NCI-H226 (cell line): ENCODE results near the gene INPP5B.
"Not testable (repeated sequence)": the region's sequence is repeated elsewhere in the genome, so short reads cannot be mapped to it uniquely, and the experiment has no call there.

Experiments
- DNase-seq: peaks from one replicate; pipeline ENCODE4 v3.0.0-alpha.2; 2015

The INPP5B gene

DNA sequence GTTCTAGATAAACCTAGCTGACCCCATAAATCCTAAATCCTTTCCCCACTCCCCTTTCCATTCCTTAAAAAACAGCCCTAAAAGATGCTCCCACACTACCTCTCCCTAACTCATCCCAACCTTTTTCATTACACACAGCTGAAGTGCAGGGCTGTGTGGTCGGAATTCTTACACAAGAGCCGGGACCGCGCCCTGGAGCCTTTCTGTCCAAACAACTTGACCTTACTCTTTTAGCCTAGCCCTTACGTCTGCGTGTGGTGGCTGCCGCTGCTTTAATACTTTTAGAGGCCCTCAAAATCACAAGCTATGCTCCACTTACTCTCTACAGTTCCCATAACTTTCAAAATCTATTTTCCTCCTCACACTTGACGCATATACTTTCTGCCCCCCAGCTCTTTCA lies 36.0 kb downstream of the INPP5B start:
- DNase-seq: not testable (repeated sequence)

DNA sequence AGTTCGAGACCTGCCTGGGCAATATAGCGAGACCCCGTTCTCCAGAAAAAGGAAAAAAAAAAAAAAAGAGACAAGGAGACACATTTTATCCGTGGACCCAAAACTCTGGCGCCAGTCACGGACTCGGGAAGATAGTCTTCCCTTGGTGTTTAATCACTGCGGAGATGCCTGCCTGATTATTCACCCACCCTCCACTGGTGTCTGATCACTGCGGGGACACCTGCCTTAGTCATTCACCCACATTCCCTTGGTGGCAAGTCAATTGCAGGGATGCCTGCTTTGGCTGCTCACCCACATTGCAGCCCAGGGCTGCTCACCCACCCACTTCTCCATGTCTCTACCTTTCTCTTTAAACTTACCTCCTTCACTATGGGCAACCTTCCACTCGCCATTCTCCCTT lies 38.3 kb downstream of the INPP5B start:
- DNase-seq: not testable (repeated sequence)

DNA sequence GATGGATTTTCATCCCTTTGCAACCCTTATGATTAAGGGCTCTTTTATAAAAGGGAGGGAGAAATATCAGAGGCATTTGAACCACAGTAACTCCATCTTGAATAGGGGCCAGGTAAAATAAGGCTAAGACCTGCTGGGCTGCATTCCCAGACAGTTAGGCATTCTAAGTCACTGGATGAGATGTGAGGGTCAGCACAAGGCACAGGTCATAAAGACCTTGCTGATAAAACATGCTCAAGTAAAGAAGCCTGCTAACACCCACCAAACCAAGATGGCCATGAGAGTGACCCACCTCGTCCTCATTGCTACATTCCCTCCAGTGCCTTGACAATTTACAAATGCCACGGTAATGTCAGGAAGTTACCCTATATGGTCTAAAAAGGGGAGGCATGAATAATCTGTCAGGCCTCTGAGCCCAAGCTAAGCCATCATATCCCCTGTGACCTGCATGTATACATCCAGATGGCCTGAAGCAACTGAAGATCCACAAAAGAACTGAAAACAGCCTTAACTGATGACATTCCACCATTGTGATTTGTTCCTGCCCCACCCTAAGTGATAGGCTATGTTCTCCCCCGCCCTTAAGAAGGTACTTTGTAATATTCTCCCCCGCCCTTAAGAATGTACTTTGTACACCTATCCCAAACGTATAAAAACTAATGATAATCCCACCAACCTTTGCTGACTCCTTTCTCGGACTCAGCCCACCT lies 39.3 kb downstream of the INPP5B start:
- DNase-seq: not testable (repeated sequence)

DNA sequence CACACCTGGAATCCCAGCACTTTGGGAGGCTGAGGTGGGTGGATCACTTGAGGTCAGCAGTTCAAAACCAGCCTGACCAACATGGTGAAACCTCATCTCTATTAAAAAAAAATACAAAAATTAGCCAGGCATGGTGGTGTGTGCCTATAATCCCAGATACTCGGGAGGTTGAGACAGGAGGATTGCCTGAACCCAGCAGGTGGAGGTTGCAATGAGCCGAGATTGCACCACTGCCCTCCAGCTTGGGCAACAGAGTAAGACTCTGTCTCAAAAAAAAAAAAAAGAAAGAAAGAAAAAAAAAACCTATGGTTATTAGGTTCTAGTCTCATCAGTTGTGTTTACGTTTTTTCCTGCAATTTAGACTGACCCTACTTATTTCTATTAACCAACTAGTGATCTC lies 40.3 kb downstream of the INPP5B start:
- not testable (repeated sequence) for DNase-seq

DNA sequence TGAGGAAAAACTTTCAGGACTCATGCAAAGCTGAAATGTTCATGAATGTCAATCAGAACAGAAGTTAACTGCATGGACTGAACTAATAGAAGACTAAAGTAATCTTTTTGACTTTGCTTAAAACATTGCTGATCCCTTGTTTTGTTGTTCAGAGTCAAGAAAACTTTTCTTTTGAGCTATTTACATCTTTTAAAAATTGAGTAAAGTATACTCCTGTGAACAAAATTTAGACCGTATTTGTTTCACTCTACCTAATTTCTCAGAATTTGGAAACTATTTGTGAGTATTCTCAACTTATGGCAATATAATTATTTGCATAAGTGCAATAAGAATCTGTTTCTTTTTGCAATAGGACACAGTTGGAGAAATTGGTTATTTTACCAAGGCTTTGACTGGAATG lies 41.1 kb downstream of the INPP5B start:
- DNase-seq: no peak

DNA sequence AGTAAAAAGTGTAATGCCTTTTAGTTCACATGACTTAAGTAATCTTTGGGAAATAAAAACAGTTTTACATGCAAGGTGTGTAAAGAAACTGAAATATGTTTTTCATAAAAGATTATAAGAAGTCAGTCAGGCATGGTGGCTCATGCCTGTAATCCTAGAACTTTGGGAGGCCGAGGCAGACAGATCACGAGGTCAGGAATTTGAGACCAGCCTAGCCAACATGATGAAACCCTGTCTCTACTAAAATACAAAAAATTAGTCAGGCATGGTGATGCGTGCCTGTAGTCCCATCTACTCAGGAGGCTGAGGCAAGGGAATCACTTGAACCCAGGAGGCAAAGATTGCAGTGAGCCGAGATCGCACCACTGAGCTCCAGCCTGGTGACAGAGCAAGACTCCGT lies 42.9 kb downstream of the INPP5B start:
- DNase-seq: not testable (repeated sequence)

DNA sequence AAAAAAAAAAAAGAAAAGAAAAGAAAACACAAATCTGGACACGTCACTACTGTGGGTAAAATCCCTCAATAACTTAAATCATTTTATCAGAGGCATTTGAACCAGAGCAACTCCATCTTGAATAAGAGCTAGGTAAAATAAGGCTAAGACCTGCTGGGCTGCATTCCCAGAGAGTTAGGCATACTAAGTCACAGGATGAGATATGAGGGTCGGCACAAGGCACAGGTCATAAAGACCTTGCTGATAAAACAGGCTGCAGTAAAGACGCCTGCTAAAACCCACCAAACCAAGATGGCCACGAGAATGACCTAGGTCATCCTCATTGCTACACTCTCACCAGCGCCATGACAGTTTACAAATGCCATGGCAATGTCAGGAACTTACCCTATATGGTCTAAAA lies 43.9 kb downstream of the INPP5B start:
- no peak for DNase-seq

DNA sequence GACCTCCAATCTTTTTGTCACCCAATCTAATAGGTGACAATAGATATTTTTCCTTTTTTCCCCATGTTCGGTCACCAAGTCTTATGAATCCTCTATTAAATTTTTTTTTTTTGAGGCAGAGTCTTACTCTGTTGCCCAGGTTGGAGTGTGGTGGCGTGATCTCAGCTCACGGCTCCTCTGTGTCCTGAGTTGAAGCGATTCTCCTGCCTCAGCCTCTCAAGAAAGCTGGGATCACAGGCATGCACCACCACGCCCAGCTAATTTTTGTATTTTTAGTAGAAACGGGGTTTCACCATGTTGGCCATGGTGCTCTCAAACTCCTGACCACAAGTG lies 45.0 kb downstream of the INPP5B start:
- DNase-seq: no peak

DNA sequence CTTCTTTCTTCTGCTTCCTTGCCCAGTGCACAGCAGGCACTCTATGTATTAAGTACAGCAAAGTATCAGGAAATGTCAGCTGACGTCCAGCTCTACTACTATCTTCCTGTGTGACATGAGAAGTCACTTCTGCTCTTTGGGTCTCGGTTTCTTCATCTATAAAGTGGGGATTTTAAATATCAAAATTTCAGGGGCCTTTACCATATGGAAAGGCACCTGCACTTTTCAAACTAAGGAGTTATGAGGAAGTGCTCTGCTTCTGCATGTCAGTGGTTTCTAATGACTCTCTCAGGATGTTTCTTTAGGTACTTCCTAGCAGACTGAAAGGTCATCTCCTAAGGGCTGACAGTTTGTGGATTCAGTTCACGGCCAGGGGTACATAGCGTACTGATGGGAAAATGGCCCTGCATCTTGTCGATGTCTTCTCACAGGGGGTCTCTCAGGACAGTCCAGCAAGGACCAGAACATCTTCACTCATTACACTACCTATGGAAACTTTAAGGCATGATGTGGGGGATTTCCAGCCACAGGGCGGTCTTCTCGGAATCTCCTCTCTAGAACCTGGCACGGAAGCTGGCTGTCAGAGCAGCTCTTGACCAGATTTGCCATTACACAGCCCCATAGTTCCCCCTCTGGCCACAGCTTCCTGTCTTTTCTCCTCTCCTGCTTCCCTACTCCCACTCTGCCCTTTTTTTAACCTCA lies 45.5 kb downstream of the INPP5B start:
- DNase-seq: no peak

DNA sequence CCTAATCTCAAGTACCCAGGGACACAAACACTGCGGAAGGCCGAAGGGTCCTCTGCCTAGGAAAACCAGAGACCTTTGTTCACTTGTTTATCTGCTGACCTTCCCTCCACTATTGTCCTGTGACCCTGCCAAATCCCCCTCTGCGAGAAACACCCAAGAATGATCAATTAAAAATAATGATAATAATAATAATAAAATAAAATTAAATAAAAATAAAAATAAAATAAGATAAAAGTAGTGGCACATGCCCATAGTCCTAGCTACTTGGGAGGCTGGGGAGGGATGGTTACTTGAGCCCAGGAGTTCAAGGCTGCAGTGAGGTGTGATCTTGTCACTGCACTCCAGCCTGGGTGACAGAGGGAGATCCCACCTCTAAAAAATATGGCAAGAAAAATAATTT lies 49.3 kb downstream of the INPP5B start:
- DNase-seq: not testable (repeated sequence)

DNA sequence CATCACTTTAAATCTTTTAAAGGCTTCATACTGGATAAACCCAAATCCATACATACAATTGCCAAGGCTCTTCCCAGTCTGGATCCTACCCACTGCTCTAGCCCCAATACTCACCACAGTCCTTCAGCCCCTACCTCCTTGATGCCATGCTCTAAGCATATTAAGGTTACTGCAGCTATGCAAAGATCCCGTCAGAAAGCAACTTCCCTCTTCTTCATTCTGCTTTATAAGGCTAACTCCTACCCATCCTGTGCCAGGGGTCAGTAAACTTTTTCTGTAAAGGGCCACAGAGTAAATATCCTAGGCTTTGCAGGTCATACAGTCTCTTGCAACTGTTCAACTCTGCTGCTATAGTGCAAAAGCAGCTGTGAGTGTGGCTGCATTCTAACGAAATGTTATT lies 53.2 kb downstream of the INPP5B start:
- no peak for DNase-seq

DNA sequence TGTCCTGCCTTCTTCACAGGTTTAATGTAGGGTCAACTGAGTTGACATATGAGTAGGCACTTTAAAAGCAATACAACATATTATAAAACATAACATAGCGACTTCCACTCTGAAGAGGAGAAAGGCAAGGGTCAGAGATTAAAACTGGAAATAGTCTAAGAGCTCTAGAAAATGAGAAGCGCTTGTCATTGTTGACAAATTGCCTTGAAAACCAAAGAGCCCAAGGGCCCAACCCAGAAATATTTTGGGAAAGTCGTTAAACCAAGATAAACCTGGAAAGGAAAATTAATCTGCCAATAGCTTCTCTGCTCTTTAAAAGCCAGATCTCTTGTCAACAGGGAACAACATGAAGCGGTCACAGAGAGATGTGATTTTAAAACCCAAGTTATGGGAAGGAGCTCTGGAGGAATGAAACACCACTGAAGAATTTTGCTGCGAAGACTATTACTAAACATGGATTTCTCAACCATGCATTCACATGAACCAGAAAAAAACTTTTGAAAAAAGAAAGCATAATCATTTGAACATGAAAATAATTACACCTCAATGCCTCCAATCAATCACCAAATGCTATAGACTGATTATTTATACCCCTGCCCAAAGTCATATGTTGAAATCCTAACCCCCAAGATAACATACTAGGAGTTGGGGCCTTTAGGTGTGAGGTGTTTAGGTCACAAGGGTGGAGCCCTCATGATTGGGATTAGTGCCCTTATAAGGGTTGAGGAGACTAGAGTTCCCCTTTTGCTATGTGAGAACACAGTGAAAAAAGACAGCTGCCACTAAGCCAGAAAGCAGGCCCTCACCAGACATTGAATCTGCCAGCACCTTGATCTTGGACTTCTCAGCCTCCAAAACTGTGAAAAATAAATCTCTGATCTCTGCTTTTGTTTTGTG lies 54.5 kb downstream of the INPP5B start:
- no peak for DNase-seq

DNA sequence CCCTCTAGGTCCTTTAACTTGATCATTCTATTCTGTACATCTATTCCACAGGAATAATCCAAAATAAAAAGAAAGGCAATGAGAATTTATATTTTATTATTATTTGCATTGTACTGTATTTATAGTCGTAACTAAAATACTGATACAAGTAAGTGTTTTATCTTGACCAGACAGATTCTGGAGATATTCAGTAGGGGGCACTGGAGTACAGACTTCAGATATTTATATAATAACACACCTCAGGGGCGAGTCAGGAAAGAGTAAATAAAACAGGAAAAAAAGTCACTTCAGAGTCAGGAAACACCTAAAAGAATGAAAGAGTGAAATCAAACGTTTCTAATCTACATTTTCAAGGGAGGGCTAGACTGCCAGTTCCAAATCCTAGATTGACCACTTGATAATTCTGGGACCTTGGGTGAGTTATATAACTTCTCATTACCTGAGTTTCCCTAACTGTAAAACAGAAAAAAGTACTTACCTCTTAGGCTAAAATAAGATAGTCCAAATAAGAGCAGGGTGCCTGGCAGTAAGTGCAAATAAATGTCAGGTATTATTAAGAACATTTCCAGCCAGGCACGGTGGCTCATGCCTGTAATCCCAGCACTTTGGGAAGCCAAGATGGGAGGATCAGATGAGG lies 56.4 kb downstream of the INPP5B start:
- DNase-seq: no peak

DNA sequence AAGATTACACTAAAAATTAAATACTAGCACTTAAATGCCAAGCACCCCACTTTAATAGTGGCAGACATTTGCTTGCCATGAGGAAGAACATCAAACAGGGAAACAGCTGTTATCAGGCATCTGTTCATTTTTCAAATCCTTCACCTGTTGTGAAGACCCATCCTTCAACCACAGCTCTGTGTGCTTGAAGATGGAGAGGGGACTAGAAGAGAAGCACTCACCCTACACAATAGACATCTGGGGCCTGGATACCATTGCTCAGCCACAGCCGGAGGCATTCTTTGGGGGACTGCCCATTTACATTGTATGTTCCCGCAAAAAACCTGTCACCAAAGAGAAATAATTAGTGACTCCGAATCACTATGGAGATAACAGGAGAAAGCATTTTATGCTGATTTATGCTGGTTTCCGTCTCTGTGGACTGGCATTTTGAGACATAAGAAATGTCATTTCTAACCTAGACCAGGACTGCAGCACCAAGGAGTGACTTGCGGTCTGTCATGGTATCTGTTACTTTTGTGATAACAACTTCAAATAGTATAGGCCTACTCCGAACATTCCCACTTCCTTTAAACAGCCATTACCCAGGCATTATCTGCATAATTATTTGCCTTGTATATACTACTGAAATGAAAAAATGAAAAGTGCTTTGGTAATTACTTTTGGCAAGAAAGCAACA lies 58.7 kb downstream of the INPP5B start:
- no peak for DNase-seq

DNA sequence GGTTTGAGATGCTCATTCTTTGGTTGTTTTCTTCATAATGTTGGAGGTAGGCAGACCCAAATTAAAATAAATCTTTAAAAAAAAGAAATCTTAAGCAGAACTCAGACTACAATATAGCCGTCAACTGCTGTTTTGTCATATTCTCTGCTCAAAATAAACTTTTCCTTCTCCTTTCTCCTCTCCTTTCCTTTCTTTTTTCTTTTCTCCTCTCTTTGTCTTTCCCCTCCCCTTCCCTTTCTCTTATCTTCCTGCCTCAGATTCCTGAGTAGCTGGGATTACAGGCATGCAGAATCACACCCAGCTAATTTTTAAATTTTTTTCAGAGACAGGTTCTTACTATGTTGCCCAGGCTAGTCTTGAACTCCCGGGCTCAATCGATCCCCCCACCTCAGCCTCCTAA lies 62.7 kb downstream of the INPP5B start:
- no peak for DNase-seq

DNA sequence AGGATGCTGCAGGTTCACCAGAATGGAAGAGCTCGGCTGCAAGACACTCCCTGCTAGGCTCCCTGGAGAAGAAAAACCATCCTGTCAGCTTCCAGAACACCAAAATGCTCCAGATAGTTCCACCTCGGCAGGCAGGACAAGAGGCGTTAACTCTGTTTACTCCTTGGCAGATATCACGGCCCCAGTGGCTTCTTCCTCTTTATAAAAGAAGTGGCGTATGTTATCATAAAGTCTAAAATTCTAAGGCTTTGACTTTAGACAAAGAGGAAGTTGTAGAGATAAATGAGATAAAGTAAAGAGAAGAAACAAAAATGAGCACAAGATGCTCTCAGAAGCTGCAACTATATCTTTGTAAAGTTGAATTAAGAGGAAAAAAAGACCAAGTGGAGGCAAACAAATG lies 63.2 kb downstream of the INPP5B start:
- DNase-seq: no peak

DNA sequence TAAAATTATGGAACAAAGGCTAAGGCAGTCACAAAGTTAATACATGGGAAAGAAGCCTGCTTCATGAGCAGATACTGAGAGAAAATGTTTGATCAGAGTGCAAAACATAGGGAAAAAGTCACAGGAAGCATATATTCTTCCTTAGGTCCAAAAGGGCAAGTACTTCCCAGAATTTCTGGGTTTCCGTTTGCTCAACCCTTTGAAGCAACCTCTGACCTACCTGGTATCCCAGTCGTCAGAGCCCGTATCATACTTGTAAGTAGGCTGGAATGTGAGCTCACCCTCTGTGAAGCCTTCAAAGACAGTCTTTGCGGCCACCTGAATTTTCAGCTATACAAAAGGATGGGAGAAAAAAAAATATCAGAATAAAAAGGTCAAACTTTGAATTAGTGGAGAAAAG lies 67.0 kb downstream of the INPP5B start:
- DNase-seq: no peak

DNA sequence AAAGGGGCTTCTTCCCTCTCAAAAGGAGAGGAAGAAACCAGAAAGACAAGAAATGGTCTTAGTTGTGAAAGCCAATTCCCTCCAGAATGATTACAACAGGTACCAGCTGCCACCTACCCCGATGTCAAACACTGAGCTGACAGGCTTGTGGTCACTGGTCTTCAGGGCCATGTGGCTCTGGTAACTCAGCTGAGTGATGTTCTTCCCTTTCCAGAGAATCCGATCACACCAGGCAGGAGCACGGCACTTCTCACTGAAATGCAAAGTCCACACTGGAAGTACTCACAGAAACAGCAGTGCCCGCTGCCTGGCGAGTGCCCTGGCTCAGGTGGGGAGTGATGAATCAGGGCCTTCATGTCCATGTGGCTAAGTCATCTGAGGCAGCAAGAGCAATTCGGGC lies 68.8 kb downstream of the INPP5B start:
- no peak for DNase-seq

DNA sequence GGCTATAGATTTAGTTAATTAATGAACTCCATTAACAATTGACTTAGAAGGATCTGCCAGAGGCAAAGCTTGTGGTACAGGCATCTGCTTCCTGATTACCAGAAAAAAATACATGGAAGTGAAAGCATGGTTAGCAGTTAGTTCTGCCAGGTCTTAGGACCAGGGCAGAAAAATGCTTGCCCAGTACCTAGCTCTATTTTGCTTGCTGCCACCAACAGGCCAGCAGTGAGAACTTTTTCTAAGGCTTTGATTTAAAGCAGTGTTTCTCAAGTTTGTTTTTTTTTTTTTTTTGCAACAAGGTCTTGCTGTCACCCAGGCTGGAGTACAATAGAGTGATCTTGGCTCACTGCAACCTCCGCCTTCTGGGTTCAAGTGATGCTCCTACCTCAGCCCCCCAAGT lies 71.0 kb downstream of the INPP5B start:
- DNase-seq: no peak

DNA sequence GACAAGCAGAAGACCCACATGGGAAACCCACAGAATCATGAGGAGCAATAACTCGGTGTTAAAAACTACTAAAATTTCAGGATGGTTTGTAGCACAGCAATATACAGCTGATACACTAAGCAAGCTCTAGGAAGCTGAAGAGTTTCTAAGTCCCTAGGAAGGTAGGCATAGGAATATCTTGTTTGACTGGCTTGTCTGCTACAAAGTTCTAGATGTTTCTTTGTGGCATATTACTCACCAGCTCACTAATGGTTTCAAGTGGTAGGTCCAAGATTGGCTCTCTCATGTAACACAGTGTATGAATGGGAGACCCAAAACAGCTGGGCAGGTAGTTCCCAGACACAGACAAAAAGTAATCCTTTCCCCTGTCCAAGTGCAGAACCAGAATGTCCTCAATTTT lies 74.2 kb downstream of the INPP5B start:
- no peak for DNase-seq

DNA sequence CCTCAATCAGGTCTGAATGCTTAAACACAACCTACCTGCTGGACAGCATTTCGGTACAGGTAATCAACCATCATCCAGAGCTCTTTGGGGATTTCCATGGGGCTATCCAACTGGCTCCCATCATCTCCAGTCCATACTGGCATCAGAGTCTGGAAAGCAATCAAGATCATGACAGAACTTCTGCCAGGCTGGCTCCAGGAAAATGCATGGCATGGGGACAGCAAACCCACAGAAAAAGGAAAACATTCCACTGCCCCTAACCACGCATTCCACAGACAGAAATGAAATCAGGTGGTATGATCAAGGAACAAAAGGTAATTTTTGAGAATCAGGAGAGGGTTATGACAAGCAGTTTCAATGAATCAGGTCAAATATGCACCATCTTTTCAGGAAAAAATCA lies 78.4 kb downstream of the INPP5B start:
- no peak for DNase-seq

DNA sequence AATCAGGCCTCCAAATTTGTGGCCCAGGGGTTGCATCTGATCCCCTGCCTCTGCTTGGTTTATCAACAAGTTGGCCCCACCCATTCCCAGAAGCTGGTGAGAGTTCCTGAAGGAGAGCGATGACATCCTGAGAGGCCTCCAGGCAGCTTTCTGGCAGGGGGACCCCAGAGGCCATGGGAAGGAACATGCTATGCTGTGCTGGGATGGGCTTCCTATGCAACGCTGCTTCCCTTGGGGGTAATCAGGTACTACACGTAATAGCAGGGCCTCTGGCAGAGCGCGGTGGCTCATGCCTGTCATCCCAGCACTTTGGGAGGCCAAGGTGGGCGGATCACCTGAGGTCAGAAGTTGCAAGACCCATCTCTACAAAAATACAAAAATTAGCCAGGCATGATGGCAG lies 79.1 kb downstream of the INPP5B start:
- DNase-seq: no peak

DNA sequence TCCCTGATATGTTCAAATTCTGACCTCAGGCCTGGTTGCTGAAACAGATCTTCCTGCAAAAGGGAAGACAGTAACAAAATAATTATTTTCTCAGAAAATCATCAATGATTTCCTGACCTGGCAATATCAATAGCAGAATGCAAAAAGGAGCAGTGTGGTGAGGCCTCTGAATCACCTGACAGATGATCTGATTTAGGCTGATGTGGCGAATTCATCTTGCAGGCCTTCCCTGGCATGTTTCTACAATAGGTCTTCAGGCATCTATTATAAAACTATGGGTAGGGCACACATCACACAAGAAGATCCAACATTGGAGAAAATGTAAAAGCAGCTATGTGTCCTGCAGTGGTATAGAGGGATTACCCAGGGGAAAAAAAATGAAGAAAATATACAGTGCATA lies 80.4 kb downstream of the INPP5B start:
- DNase-seq: no peak
